Osteoblast (primary cell): Measurements from ENCODE around the gene KRTAP5-5. TPM values are rescaled to one million over a fixed set of nuclear protein-coding genes. Genes with fewer than 3 reads are reported as not detected.

Experiments
- DNase-seq: peaks from one replicate; pipeline ENCODE4 v3.0.0; 2011; ENCODE audit warnings: low spot score, mixed read lengths; ENCODE audit not compliant: insufficient read length; ENCODE audit errors: missing footprints
- H2AFZ ChIP-seq: 2 replicates; pipeline ENCODE4 v1.6.0; 2011; ENCODE audit warnings: mild to moderate bottlenecking, low read length
- H3K27ac ChIP-seq: 2 replicates; pipeline ENCODE4 v1.5.1; 2011; ENCODE audit warnings: mild to moderate bottlenecking, low read depth, low read length, moderate library complexity
- H3K27me3 ChIP-seq: 2 replicates; pipeline ENCODE4 v1.6.0; 2012; ENCODE audit warnings: mild to moderate bottlenecking, control low read depth, inconsistent platforms, low read length, moderate library complexity; ENCODE audit not compliant: insufficient read depth
- H3K36me3 ChIP-seq: 2 replicates; pipeline ENCODE4 v1.5.1; 2011; ENCODE audit warnings: mild to moderate bottlenecking, low read length, control low read depth, moderate library complexity; ENCODE audit not compliant: insufficient read depth
- H3K4me1 ChIP-seq: 2 replicates; pipeline ENCODE4 v1.5.1; 2011; ENCODE audit warnings: mild to moderate bottlenecking, low read length, control low read depth, moderate library complexity; ENCODE audit not compliant: insufficient read depth
- H3K4me2 ChIP-seq: 2 replicates; pipeline ENCODE4 v1.6.0; 2011; ENCODE audit warnings: mild to moderate bottlenecking, low read length; ENCODE audit not compliant: insufficient read depth
- H3K4me3 ChIP-seq: fragments of 200-600 bp; sonication (generic); 3 replicates; pipeline ENCODE4 v1.5.1; 2012; ENCODE audit warnings: mild to moderate bottlenecking, low read length, inconsistent platforms; ENCODE audit not compliant: insufficient read depth
- H3K79me2 ChIP-seq: 2 replicates; pipeline ENCODE4 v1.6.0; 2012; ENCODE audit warnings: mild to moderate bottlenecking, low read length, control low read depth, inconsistent platforms; ENCODE audit not compliant: insufficient read depth
- H3K9me3 ChIP-seq: 2 replicates; pipeline ENCODE4 v1.5.1; 2011; ENCODE audit warnings: low read depth, low read length, control low read depth
- H4K20me1 ChIP-seq: 2 replicates; pipeline ENCODE4 v1.6.0; 2012; ENCODE audit warnings: mild to moderate bottlenecking, low read length, control low read depth; ENCODE audit not compliant: insufficient read depth
- CTCF ChIP-seq: IDR thresholded peaks from 2 replicates; pipeline ENCODE4 v1.5.1; 2011; ENCODE audit warnings: mild to moderate bottlenecking, low read depth, low read length, moderate library complexity; ENCODE audit errors: extremely low read depth
- total RNA-seq: library from RNA; depleted of rRNA; stranded (reverse); fragments of >200 nt; gene quantifications from 2 replicates; pipeline ENCODE4 v1.2.3, GENCODE V29; 2012

The KRTAP5-5 gene
- total RNA-seq, 1 donor, result not detected

DNA sequence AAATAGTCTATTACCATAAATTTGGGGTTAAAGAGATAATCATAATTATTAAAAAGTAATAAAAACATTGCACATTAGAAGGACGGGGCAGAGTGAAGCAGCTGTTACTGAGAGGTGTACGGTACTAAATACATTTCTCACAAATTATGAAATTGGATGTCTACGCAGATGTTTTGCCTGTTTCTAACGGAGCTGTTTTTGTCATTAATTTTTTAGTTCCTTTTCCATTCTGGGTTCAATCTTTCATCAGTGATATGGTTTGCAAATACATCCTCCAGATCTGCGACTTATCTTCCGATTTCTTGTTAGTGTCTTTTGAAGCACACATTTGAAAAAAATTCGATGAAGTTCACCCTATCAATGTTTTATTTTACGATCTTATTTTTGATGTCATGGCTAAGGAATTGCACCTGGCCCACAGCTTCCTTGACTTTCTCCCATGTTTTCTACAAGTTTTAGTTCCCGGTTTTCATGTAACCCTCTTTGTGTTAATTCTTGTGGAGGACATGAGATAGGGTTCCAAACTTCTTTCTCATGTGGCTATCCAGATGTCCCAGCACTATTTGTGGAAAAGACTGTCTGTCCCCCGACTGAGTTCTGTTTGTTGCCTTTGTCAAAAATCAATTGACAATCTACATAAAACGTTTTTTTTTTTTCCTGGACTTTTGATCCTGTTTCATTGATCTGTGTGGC is 46.1 kb downstream of the KRTAP5-5 start:
- no peaks in the 10 kb centered on the region for H3K36me3 ChIP-seq
- no peaks in the 10 kb centered on the region for H3K4me1 ChIP-seq
- H4K20me1 ChIP-seq, result no peaks in the 10 kb centered on the region
- no peaks in the 10 kb centered on the region for H3K79me2 ChIP-seq
- H2AFZ ChIP-seq, result no peak overlapping the region
- H3K9me3 ChIP-seq, result no peaks in the 10 kb centered on the region
- H3K27ac ChIP-seq, result no peak overlapping the region
- no peak for TF ChIP-seq CTCF
- no peak overlapping the region for H3K4me3 ChIP-seq
- no peak for DNase-seq
- no peak overlapping the region for H3K4me2 ChIP-seq
- H3K27me3 ChIP-seq, result peaks cover 59% of the 10 kb centered on the region

GRCh38 chr11:1676229-1676740 is 46.7 kb downstream of the KRTAP5-5 start:
- H2AFZ ChIP-seq, result no peak overlapping the region
- peaks cover 59% of the 10 kb centered on the region for H3K27me3 ChIP-seq
- H3K27ac ChIP-seq, result no peak overlapping the region

DNA sequence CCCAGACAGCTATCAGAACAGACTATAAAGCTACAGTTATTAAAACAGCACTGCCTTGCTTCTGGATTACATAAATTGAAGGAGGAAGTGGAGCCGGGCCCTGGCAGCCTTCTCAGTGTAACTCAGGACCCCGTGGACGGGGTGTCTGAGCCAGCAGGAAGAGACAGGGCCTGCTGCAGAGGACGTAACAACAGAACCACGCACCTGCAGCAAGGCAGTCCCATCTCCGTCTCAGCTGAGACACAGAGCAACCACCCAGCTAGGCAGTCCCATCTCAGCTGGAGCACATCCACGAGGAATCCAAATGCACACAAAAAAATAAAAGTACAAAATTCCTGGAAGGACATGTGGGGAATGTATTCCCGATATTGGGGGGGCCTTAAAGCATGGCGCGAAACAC is 50.3 kb downstream of the KRTAP5-5 start:
- no peaks in the 10 kb centered on the region for H3K79me2 ChIP-seq
- H3K27me3 ChIP-seq, result peaks cover 24% of the 10 kb centered on the region
- no peaks in the 10 kb centered on the region for H3K36me3 ChIP-seq
- H2AFZ ChIP-seq, result no peak overlapping the region
- H4K20me1 ChIP-seq, result no peaks in the 10 kb centered on the region
- H3K4me3 ChIP-seq, result no peak overlapping the region
- peak; percentile 21 for DNase-seq
- no peaks in the 10 kb centered on the region for H3K4me1 ChIP-seq
- H3K27ac ChIP-seq, result no peak overlapping the region
- no peaks in the 10 kb centered on the region for H3K9me3 ChIP-seq
- no peak for TF ChIP-seq CTCF
- no peak overlapping the region for H3K4me2 ChIP-seq

More at GRCh38 chr11:1676229-1676740, 46.7 kb downstream of the KRTAP5-5 start:
- Histone ChIP-seq H4K20me1 (no peaks in the 10 kb centered on the region), H3K4me1 (no peaks in the 10 kb centered on the region), H3K4me2 (no peak overlapping the region), H3K9me3 (no peaks in the 10 kb centered on the region), H3K79me2 (no peaks in the 10 kb centered on the region), H3K4me3 (no peak overlapping the region), H3K36me3 (no peaks in the 10 kb centered on the region)
- no peak for DNase-seq
- no peak for TF ChIP-seq CTCF

Other genes starting within 250 kb of the KRTAP5-5 start
- gene BRSK2, start 239.8 kb upstream of the KRTAP5-5 start, total RNA-seq, result 0.36 TPM in 1 of 2 replicates, not detected in the other
- gene MOB2, start 143.0 kb upstream of the KRTAP5-5 start, total RNA-seq, result 28.2 and 29.8 TPM in 2 replicates
- under 0.01 TPM in 2 replicates for gene DUSP8, start 57.5 kb upstream of the KRTAP5-5 start, total RNA-seq
- not detected in 2 replicates for gene KRTAP5-1, start 44.5 kb upstream of the KRTAP5-5 start, total RNA-seq
- gene KRTAP5-2, start 31.5 kb upstream of the KRTAP5-5 start, total RNA-seq, result not detected in 2 replicates
- not detected in 2 replicates for gene KRTAP5-3, start 21.3 kb upstream of the KRTAP5-5 start, total RNA-seq
- not detected in 2 replicates for gene KRTAP5-4, start 7.6 kb upstream of the KRTAP5-5 start, total RNA-seq
- gene KRTAP5-6, start 67.4 kb downstream of the KRTAP5-5 start, total RNA-seq, result not detected in 2 replicates
- 15.0 and 18.1 TPM in 2 replicates for gene IFITM10, start 120.8 kb downstream of the KRTAP5-5 start, total RNA-seq
- gene CTSD, start 134.2 kb downstream of the KRTAP5-5 start, total RNA-seq, result 491 and 519 TPM in 2 replicates
- 0.36 and 0.59 TPM in 2 replicates for gene SYT8, start 205.2 kb downstream of the KRTAP5-5 start, total RNA-seq
- gene TNNI2, start 209.2 kb downstream of the KRTAP5-5 start, total RNA-seq, result not detected in 2 replicates
- gene LSP1, start 223.3 kb downstream of the KRTAP5-5 start, total RNA-seq, result 41.0 and 54.6 TPM in 2 replicates